Adrenal gland (tissue), 12 donors: ENCODE results near the gene MATN3. TPM values are rescaled to one million over a fixed set of nuclear protein-coding genes. Genes with fewer than 3 reads are reported as not detected.

Source experiments
- DNase-seq, 7 donors: peaks; one replicate each; pipeline ENCODE4 v3.0.0-alpha.2; 2019 to 2020
- H3K27ac ChIP-seq, 5 donors: fragments of 200-600 bp; sonication (generic) in 4 of 5; 1 replicate in 3 of 5; 2 replicates in 2 of 5; pipeline versions ENCODE4 v1.5.1 to v1.8.0; 2016 to 2020; ENCODE audit warnings: mild to moderate bottlenecking in 1 of 5
- H3K27me3 ChIP-seq: fragments of 200-600 bp; 2 replicates; pipeline ENCODE4 v1.8.0; 2021
- H3K36me3 ChIP-seq, 2 donors: fragments of 200-600 bp; replicated peaks in 1 of 2; 1 replicate in 1 of 2; 2 replicates in 1 of 2; pipeline versions ENCODE4 v1.5.1 to v1.8.0; 2018 to 2022
- H3K4me1 ChIP-seq, 2 donors: fragments of 200-600 bp; replicated peaks in 1 of 2; 1 replicate in 1 of 2; 2 replicates in 1 of 2; pipeline versions ENCODE4 v1.5.1 to v1.8.0; 2018 to 2021
- H3K4me3 ChIP-seq, 4 donors: fragments of 200-600 bp; sonication (generic) in 3 of 4; one replicate each; pipeline ENCODE4 v1.5.1; 2016 to 2018
- H3K9me3 ChIP-seq, 3 donors: fragments of 200-600 bp; sonication (generic) in 1 of 3; replicated peaks in 1 of 3; 1 replicate in 2 of 3; 2 replicates in 1 of 3; pipeline versions ENCODE4 v1.5.1 to v1.8.0; 2016 to 2021
- CTCF ChIP-seq, 6 experiments: fragments of 450-650 bp in 4 of 6; fragments of 200-600 bp in 2 of 6; sonication (generic) in 1 of 6; IDR thresholded peaks; 1 replicate in 5 of 6; 2 replicates in 1 of 6; pipeline versions ENCODE4 v1.5.1 to v1.8.0; 2016 to 2021; ENCODE audit warnings: antibody characterized with exemption in 6 of 6, mild to moderate bottlenecking in 2 of 6, moderate library complexity in 1 of 6
- POLR2A ChIP-seq, 2 donors: fragments of 450-650 bp; IDR thresholded peaks; one replicate each; pipeline ENCODE4 v1.6.1; 2017; ENCODE audit warnings: antibody characterized with exemption in 2 of 2, mild to moderate bottlenecking in 2 of 2, moderate library complexity in 1 of 2
- WGBS, 4 donors: extraction: QIAGEN DNeasy Blood & Tissue Kit in 2 of 4; methylation state at CpG; one replicate each; pipeline versions ENCODE4 v1.1.5 to v1.1.7; 2013 to 2017; 5-methylcytosine and 5-hydroxymethylcytosine counted together
- intact Hi-C, 2 donors: fragments of 100-400 bp; cut with DNase I; formaldehyde crosslinking; loops; one replicate each; pipeline versions ENCODE4 v1.14.1 to v1.15.0; 2022 to 2023
- polyA plus RNA-seq, 3 donors: library from polyadenylated mRNA; stranded (reverse); fragments of 200-250 nt in 2 of 3; fragments of 350-450 nt in 1 of 3; fragmentation: Illumina TruSeq in 1 of 3; extraction: RNeasy Lipid Tissue Mini Kit (QIAGEN cat#74804) in 1 of 3; gene quantifications; one replicate each; pipeline ENCODE4 v1.2.3, GENCODE V29; 2013 to 2014
- total RNA-seq, 9 donors: library from RNA; depleted of rRNA in 4 of 9; stranded (reverse); fragments of >200 nt in 4 of 9; fragments of 120-200 nt in 1 of 9; fragmentation: NEBNext Ultra II Directional in 1 of 9; extraction: Animal tissue kit (Norgen Biotek cat#: 25700) in 1 of 9; gene quantifications; one replicate each; pipeline versions ENCODE4 v1.1.0 to v1.2.4, GENCODE V29; 2013 to 2023
- donor health status: healthy with polysubstance abuse.
- donor health status: Bipolar disorder and iron deficiency.
- donor health status: DM: yes; HTN: yes; CAD: no.
- donor health status: DM: no; HTN: no; CAD: no.
- donor health status: DM: no; HTN: no; CAD: no.
- donor health status: DM: yes; HTN: yes; CAD: no.

MATN3 gene
- total and polyA plus RNA-seq, 12 donors = 0.14 to 2.4 (median 0.77) TPM; not detected in 1

GRCh38 chr2:20057268-20057667 lies 44.8 kb upstream of the MATN3 start:
- intact Hi-C loops = no loop called here

GRCh38 chr2:20054931-20055330 lies 42.5 kb upstream of the MATN3 start:
- no peak overlapping the region for H3K4me3 ChIP-seq
- H3K4me1 ChIP-seq = peaks cover 0 to 12% of the 10 kb centered on the region in 2 donors
- no peak overlapping the region for H3K27ac ChIP-seq
- no peak for DNase-seq
- TF ChIP-seq POLR2A (IDR thresholded peaks at IDR 0.05) (no peak), CTCF (IDR thresholded peaks at IDR 0.05) (no peak)
- 85 to 94% (median 91%) methylated on average over 3 of the region's 3 CpGs for WGBS, 4 donors
- H3K36me3 ChIP-seq = no peaks in the 10 kb centered on the region
- H3K27me3 ChIP-seq = no peaks in the 10 kb centered on the region
- no peaks in the 10 kb centered on the region for H3K9me3 ChIP-seq
- intact Hi-C loops = loop anchor here in 1 of 2 donors (5.0 kb wide), 1 partner anchor 38 kb away; no protein-coding TSS in a partner anchor

More at GRCh38 chr2:20057268-20057667, 44.8 kb upstream of the MATN3 start:
- no peak overlapping the region for H3K27ac ChIP-seq
- WGBS, 4 donors = 90 to 97% (median 94%) methylated on average over 1 of the region's 1 CpG
- no peaks in the 10 kb centered on the region for H3K36me3 ChIP-seq
- no peak for DNase-seq
- TF ChIP-seq POLR2A (IDR thresholded peaks at IDR 0.05) = no peak
- TF ChIP-seq CTCF (IDR thresholded peaks at IDR 0.05) = no peak
- no peak overlapping the region for H3K4me3 ChIP-seq
- H3K9me3 ChIP-seq = no peaks in the 10 kb centered on the region
- H3K4me1 ChIP-seq = peaks cover 0 to 10% of the 10 kb centered on the region in 2 donors
- no peaks in the 10 kb centered on the region for H3K27me3 ChIP-seq

GRCh38 chr2:20054119-20054518 lies 41.7 kb upstream of the MATN3 start:
- WGBS, 4 donors = 90 to 99% (median 93%) methylated on average over 5 to 6 of the region's 6 CpGs
- intact Hi-C loops = loop anchor here in 1 of 2 donors (5.0 kb wide), 1 partner anchor 37 kb away; no protein-coding TSS in a partner anchor
- TF ChIP-seq CTCF (IDR thresholded peaks at IDR 0.05) (no peak), POLR2A (IDR thresholded peaks at IDR 0.05) (no peak)

GRCh38 chr2:20052861-20053281 lies 40.4 kb upstream of the MATN3 start:
- WGBS, 4 donors = 3 to 9% (median 8%) methylated on average over 5 of the region's 5 CpGs
- peak overlapping the region in 2 of 4 donors; percentile 41 to 91 for H3K4me3 ChIP-seq
- H3K36me3 ChIP-seq = no peaks in the 10 kb centered on the region
- H3K27ac ChIP-seq = peak overlapping the region; percentile 97 to 99 (median 98)
- DNase-seq = peak in 6 of 7 donors; percentile 64 to 89 (median 75)
- H3K9me3 ChIP-seq = no peaks in the 10 kb centered on the region
- H3K4me1 ChIP-seq = peaks cover 13 to 29% of the 10 kb centered on the region in 2 donors
- TF ChIP-seq CTCF (IDR thresholded peaks at IDR 0.05) = no peak
- TF ChIP-seq POLR2A (IDR thresholded peaks at IDR 0.05) = peak in 1 of 2 donors; percentile 49
- no peaks in the 10 kb centered on the region for H3K27me3 ChIP-seq
- intact Hi-C loops = loop anchor here in 1 of 2 donors (5.0 kb wide), 1 partner anchor 36 kb away; no protein-coding TSS in a partner anchor

More at GRCh38 chr2:20054119-20054518, 41.7 kb upstream of the MATN3 start:
- Histone ChIP-seq H3K27me3 (no peaks in the 10 kb centered on the region), H3K9me3 (no peaks in the 10 kb centered on the region), H3K4me1 (peaks cover under 1 to 17% of the 10 kb centered on the region in 2 donors), H3K36me3 (no peaks in the 10 kb centered on the region), H3K27ac (no peak overlapping the region), H3K4me3 (no peak overlapping the region)
- no peak for DNase-seq
